Fibroblast of skin of right biceps (primary cell): ENCODE measurements around the gene GRXCR2.
A peak's percentile ranks its signal among the peaks of the same experiment; 100 is the strongest.

Experiments
- DNase-seq: peaks from one replicate; pipeline ENCODE4 v3.0.0-alpha.2; 2013

Gene GRXCR2

DNA sequence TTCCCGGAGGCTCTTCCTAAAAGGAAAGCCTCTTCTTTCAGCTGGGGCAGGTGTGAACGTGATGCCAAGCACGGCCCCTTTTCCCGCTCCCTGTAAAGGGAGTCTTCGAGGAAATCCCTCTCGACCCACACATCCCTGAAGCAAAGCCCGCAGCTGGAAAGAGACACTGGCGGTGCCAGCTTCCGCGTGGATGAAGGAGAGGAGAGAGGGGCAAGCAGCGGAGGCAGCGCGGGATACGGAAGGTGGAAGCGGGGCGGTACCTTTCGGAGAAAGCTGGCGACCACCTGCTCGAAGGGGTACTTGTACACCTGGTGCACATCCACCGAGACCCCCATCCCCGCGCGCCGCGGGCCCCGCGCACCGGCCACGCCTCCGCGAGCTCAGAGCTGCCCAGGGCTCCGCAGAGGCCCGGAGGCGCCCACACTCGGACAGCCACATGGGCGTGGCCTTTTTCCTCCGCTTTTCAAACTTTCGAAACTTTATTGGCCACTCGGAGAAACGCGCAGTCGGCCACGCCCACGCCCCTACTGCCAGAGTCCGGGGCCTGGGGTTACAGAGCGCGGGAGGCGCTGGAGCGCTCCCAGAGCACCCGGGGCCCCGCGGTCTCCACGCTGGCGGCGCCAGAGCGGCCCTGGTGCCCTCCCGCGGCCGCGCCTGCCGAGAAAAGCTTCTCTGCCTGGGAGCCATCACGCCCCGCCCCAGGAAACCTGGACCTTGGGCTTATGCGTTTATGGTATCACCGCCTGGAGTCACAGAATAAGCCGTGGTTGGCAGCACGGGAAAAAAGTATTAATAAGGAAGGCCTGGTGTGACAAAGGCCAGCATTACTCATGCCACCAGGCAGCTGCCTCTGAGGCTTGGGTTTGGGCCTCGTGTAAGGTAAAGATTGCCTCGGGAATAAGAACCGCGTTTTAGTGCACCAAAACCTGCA is 37.6 kb downstream of the GRXCR2 start, which contains the start of gene PRELID2:
Gene PRELID2 (minus strand): TSS at position 426 of the 931 bp plus-strand sequence. CDS start 91 bp downstream, at position 335.
- DNase-seq = peak; percentile 90

- DNase-seq = no peak
These were observed 38.3 kb downstream of the GRXCR2 start for GRCh38 chr5:145834554-145834916.

- DNase-seq = no peak
These were observed 39.1 kb downstream of the GRXCR2 start for GRCh38 chr5:145833631-145834200.

GRCh38 chr5:145830594-145830993 is 42.2 kb downstream of the GRXCR2 start:
- peak; percentile 44 for DNase-seq

GRCh38 chr5:145829708-145830361 is 43.0 kb downstream of the GRXCR2 start:
- no peak for DNase-seq

- DNase-seq = no peak
These were observed 45.7 kb downstream of the GRXCR2 start for GRCh38 chr5:145826895-145827674.

DNA sequence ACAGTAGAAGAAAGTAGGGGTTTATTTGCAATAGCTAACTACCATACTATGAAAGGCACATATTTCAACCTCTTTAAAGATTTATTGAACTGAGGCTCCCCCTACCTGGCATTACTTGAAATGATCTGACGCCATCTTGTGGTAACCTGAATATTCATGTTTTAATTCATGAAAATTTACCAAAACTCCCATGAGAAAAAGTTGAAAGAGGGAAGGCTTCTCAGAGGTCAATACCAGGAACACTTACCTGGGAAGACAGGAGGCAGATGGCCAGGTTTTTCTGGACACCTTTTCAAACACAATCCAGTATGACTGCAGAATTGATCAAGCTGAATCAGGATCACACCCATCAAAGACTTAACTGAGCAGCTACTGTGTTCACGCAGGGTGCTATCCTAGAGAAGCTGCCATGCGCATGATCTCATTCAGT is 47.0 kb downstream of the GRXCR2 start:
- DNase-seq = peak; percentile 60

DNA sequence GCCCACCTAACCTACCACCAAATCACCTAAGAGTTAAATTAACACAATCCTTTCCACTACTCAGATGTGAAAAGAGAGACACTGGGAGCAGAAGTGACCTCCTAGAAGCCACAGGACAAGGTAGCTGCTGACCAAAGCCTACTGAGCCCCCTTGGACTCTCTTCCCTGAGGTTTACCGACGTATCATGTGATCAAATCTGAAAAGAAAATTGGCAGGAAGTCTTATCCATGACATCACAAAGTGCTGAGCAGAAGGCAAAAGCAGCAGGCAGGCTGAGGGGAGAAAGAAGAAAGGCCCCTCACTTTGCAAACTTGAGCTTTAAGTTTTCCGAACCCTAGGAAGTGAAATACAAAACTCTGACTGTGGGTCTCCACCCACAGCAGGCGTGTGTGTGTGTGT is 48.8 kb downstream of the GRXCR2 start:
- peak; percentile 29 for DNase-seq

DNA sequence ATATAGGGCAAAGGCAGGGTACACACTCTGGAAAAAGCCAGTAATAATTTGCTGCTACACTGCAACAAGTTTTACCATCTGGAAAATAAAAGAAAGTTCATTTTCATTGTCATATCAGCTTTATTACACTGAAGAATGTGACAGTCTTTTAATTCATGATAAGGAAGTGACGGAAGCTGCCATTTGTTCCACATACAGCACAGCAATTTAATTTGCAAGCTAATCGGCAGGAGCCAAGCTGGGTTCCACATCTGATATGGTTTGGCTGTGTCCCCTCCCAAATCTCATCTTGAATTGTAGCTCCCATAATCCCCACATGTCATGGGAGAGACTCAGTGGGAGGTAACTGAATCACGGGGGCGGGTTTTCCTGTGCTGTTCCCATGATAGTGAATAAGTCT is 54.2 kb downstream of the GRXCR2 start:
- no peak for DNase-seq

- DNase-seq = no peak
These were observed 59.9 kb downstream of the GRXCR2 start for GRCh38 chr5:145812877-145813276.

GRCh38 chr5:145811834-145812625 is 60.8 kb downstream of the GRXCR2 start:
- DNase-seq = peak; percentile 33
